Superior temporal gyrus (tissue), 1 donor: ENCODE data around the gene CEND1.

Source experiments
- DNase-seq: peaks from one replicate; pipeline ENCODE4 v3.0.0-alpha.2; 2016; ENCODE audit errors: extremely low spot score

Gene CEND1

GRCh38 chr11:827146-827896 lies 37.4 kb upstream of the CEND1 start:
- DNase-seq = no peak

DNA sequence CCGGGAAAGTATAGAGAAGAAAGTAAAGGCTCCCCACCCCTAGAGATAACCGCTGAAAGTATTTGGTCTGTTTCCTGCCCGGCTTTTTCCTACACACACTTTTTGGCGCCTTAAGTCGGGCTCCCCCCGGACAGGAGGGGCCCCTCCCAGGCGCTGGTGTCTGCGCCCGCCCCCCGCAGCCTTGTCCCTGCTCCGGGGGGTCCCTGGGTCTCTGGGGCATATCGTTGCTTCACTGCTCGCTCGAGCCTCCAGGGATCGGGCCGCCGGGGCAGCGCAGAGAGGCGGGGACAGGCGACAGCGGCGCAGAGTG lies 36.9 kb upstream of the CEND1 start:
- DNase-seq = no peak

DNA sequence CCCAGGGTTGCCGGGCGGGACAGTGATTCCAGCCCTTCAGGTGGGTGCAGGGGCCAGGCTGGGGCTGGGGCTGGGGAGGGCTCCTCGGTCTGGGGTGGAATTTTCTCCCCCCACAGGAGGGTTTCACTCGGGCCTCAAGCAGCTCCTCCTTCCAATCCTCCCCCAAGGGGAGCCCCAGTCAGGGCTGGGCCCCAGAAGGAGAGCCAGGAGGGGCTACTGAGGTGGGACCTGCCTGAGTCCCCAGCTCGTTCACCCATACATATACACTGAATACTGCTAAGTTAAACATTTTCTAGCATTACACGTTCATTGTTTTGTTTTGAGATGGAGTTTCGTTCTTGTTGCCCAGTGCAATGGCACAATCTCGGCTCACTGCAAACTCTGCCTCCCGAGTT lies 36.3 kb upstream of the CEND1 start:
- DNase-seq = no peak

DNA sequence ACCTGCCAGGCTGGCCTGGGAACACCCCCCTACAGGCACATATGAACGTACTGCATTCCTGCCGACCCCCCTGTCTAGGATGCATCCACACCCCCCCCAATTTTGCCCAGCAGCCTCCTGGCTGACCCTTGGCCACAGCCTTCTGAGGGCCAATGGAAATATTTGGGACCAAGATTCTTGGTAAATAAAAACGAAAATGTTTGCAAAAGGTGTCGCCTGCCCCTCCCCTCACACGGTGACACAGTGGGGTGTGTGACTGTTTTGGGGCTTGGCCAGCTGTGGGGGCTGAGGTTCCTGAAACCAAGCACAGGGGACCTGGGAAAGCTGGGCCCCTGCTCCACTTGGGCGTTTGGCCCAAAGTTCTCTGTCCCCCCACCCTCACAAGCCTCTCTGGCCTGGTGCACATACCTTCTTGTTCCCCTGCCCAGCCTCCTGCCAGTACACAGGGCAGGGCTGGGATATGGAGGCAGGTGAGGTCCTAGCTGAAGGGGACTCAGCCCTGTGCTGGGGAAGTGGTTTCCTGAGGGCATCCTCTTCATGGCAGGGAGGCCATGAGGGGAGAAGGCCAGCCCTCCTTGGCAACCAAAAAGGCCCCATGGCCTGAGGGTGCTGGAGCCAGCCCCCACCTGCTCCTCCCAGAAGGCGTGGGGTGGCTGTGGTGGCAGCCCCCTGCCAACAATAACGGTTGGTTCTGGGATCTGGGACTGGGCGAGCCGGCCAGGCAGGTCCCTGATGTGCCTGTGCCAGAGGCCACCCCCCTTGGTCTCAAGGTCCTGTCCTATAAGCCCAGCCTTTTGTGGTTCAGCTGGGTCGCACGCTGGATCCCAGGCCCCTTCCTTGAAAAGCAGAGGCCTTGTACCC lies 35.7 kb upstream of the CEND1 start:
- no peak for DNase-seq

GRCh38 chr11:824942-825341 lies 35.1 kb upstream of the CEND1 start:
- no peak for DNase-seq

- DNase-seq = peak; percentile 50
Observed at GRCh38 chr11:824292-824880, 34.5 kb upstream of the CEND1 start.

DNA sequence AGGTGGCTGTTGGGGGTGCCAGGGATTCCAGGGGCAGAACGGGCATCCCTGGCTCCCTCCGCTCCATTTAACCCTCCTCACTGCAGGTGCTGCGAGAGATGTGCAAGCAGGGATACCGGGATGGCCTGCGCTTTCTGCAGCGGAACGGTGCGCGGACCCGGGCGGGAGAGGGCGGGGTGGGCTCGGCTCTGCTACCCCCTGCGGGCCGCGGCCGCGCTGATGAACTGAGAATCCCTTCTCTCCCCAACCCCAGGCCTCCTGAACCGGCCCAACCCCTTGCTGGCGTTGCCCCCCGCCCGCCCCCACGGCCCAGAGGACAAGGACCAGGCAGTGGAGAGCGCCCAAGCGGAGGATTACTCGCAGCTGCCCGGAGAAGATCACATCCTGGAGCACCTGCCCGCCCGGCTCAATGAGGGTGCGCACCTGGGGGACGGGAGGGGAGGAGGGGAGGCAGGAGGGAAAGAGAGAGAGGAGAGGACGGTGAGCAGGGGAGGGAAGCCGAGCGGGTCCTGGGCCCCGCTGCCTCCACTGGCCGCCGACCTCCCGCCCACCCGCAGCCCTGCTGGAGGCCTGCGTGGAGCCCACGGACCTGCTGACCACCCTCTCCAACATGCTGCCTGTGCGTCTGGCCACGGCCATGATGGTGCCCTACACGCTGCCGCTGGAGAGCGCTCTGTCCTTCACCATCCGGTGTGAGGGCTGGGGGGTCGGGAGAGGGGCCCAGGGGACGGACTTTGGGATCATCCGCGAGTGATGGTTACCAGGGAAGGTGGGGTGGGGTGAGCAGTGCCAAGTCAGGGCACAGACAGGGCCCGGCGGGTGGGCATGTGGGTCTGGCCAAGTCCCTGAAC lies 33.8 kb upstream of the CEND1 start:
- DNase-seq = no peak

GRCh38 chr11:821512-822371 lies 31.9 kb upstream of the CEND1 start:
- no peak for DNase-seq

DNA sequence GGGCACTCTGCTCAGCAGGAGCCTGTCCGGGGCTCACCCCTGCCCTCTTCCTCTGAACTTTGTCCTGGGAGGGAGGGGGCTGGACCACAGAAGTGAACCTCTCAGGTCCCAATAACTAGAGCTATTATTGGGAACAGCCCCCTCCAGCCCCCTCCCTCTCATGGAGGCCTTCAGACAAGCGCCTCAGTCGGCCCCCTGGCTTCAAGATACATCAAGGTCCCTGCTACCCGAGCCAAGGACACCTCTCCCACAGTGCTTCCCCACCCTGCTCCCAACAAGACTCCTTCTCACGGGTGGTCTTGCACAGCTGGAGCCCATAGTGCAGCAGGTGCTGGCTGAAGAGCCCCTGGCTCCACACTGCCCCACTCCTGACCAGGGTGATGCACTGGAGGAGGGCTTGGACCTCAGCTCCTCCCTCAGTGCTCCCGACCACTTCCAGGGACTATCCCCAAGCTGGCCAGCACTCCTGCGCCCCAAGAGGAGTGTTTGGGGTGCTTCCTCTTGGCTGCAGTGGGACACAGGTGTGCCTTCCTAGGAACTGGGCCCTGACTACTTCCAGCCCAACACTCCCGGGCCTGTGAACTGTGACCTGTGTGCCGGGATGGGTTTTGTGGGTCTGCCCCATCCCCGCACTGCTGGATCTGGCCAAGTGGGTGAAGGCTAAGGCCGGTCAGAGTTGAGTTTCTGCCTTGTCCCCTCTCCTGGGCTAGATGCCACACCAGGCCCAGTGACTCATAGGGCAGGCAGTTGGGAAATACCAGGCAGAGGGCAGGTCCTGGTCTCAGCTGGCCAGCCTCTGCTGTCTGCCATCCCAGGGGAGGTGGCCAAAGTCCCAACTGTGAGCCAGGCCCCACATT lies 31.0 kb upstream of the CEND1 start:
- DNase-seq = no peak

DNA sequence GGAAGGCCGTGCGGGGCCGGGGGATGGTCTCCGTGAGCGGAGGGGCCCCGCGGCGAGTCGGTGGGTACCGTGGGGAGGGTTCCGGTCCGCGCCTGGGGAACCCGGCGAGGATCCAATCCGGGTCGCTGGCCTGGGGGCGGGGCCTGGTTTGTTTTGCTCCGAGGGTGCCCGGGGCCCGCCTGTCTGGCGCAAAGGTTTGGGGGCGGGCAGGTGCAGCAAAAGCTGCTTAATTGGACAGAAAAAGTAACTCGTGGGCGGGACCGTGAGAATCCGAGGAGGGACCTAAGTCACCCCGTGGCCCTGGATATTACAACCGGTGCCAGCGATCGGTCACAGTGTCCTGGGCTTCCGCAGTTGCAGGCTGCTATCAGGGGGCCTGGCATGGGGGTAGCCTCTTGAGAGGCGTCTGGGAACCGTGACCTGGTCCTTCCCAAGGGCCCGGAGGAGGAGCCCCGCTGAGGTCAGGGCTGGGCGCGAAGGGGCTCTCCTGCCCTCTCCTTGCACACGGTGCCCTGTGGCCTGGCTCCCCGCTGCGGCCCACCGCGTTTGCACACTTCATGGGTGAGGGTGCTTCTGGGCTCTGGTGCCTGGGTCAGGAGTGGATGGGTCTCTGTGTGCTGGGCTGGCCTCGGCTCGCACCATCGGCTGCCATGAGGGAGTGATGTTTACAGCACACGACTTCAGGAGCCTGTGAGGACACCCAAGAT lies 30.2 kb upstream of the CEND1 start:
- DNase-seq = peak; percentile 25

DNA sequence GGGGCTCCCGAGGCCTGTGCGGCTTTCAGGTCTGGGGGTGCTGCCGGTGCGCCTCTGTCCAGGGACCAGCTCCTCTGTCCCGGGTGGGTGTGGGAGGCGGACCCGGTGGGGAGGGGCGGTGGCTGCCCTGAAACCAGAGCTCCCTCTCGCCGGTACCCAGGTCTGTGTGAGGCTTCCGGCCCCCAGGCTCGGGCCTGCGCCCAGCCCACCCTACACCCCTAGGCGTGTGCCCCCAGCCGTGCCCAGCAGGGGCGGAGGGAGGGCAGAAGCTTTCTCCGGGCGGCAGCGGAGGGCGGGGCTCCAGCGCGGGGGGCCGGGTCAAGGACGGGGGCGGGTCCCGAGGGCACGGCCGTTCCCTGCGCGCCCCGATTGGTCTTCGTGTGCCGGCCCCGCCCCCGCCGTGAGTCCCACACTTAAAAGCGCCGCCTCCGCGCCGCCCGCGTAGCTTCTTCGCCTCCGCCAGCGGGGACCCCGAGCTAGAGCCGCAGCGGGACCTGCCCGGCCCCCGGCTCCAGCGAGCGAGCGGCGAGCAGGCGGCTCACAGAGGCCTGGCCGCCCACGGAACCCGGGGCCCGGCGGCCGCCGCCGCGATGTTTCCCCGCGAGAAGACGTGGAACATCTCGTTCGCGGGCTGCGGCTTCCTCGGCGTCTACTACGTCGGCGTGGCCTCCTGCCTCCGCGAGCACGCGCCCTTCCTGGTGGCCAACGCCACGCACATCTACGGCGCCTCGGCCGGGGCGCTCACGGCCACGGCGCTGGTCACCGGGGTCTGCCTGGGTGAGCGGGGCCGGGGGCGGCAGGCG lies 29.4 kb upstream of the CEND1 start:
- peak; percentile 90 for DNase-seq

DNA sequence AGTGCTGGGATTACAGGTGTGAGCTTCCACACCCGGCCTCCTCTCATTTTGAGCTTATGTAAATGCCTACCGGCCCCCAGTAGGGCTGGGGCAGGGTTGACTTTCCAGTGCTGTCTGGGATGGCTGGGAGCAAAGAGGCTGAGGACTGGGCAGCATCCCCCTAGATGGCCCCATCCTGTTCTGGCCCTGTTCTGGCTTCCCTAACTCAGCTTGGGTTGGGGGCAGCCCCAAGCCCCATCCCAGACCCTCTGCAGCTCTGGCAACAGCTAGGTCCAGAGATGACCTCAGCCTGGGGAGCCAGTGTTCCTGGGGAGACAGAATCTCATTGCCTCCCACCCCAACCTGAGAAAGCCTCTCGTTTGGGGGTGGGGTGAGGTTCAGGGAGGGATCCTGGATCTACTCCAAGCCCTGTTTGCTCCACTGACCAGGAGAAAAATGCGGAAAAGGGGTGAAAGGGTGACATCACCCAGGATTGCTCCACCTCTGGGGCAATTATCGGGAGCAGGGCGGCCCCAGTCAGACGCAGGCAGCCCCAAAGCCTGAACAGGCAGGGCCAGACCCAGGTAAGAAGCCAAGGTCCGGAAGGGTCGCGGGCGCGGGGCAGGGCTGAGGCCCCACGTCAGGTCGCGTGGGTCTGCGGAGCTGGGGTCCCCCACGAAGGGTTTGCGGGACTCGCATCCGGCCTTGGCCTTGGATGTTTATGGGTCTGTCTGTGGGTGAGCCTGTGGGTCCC lies 28.7 kb upstream of the CEND1 start, which contains the start of gene PNPLA2:
TSS of gene PNPLA2 (plus strand) at position 519 of the 733 bp plus-strand sequence. CDS start 805 bp downstream, outside the sequence.
- no peak for DNase-seq

DNA sequence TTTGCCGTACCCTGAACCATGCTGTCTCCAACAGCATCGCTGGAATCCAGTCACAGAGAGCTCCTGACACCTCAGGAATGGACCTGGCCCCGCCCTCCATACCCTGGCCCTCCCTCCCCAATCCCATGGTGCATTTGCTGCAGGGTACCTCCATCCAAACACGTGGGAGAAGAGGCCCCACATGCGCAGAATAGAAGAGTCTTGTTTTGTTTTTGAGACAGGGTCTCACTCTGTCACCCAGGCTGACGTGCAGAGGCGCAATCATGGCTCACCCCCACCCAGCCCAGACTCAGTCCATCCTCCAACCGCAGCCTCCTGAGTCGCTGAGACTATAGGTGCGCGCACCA lies 26.5 kb upstream of the CEND1 start:
- DNase-seq = no peak

GRCh38 chr11:815675-816432 lies 26.0 kb upstream of the CEND1 start:
- DNase-seq = no peak

GRCh38 chr11:813456-814096 lies 23.7 kb upstream of the CEND1 start:
- DNase-seq = no peak

GRCh38 chr11:813072-813455 lies 23.2 kb upstream of the CEND1 start:
- DNase-seq = no peak

- DNase-seq = no peak
Observed at GRCh38 chr11:812390-812789, 22.5 kb upstream of the CEND1 start.
